ENCODE data around the gene KBTBD4.
"Not testable (repeated sequence)": the region's sequence is repeated elsewhere in the genome, so short reads cannot be mapped to it uniquely, and the experiment has no call there.

The KBTBD4 gene

GRCh38 chr11:47533690-47534151, 45.0 kb downstream of the KBTBD4 start:
- Mint-ChIP-seq H3K4me3 (no peak overlapping the region), H3K4me1 (peaks cover 46% of the 10 kb centered on the region), H3K36me3 (ENCODE audit: low read depth) (peaks cover 14% of the 10 kb centered on the region), H3K27ac (no peak overlapping the region), H3K9me3 (no peaks in the 10 kb centered on the region), H3K27me3 (no peaks in the 10 kb centered on the region)
- ATAC-seq (no peak), DNase-seq (no peak)

GRCh38 chr11:47532597-47533213, 46.1 kb downstream of the KBTBD4 start:
- peaks cover 46% of the 10 kb centered on the region for H3K4me1 Mint-ChIP-seq
- no peaks in the 10 kb centered on the region for H3K27me3 Mint-ChIP-seq
- no peaks in the 10 kb centered on the region for H3K9me3 Mint-ChIP-seq
- H3K4me3 Mint-ChIP-seq, result no peak overlapping the region
- peaks cover 16% of the 10 kb centered on the region for H3K36me3 Mint-ChIP-seq (ENCODE audit: low read depth)
- ATAC-seq, result no peak
- peak overlapping the region; percentile 15 for H3K27ac Mint-ChIP-seq
- DNase-seq, result no peak

GRCh38 chr11:47531666-47532065, 47.1 kb downstream of the KBTBD4 start:
- H3K27ac Mint-ChIP-seq, result no peak overlapping the region
- H3K4me1 Mint-ChIP-seq, result peaks cover 47% of the 10 kb centered on the region

GRCh38 chr11:47530721-47531120, 48.0 kb downstream of the KBTBD4 start:
- not testable (repeated sequence) for ATAC-seq, H3K27me3 Mint-ChIP-seq, H3K4me3 Mint-ChIP-seq, DNase-seq, H3K9me3 Mint-ChIP-seq, H3K27ac Mint-ChIP-seq
- Mint-ChIP-seq H3K4me1 (peaks cover 56% of the 10 kb centered on the region), H3K36me3 (ENCODE audit: low read depth) (peaks cover 20% of the 10 kb centered on the region)

More at GRCh38 chr11:47531666-47532065, 47.1 kb downstream of the KBTBD4 start:
- ATAC-seq (no peak), DNase-seq (no peak)
- H3K9me3 Mint-ChIP-seq, result no peaks in the 10 kb centered on the region
- H3K4me3 Mint-ChIP-seq, result no peak overlapping the region
- no peaks in the 10 kb centered on the region for H3K27me3 Mint-ChIP-seq
- H3K36me3 Mint-ChIP-seq (ENCODE audit: low read depth), result peaks cover 16% of the 10 kb centered on the region

- H3K4me3 Mint-ChIP-seq, result no peak overlapping the region
- H3K36me3 Mint-ChIP-seq (ENCODE audit: low read depth), result peaks cover 18% of the 10 kb centered on the region
- H3K4me1 Mint-ChIP-seq, result peaks cover 60% of the 10 kb centered on the region
- H3K27me3 Mint-ChIP-seq, result no peaks in the 10 kb centered on the region
- DNase-seq (no peak), ATAC-seq (no peak)
- no peak overlapping the region for H3K27ac Mint-ChIP-seq
- no peaks in the 10 kb centered on the region for H3K9me3 Mint-ChIP-seq
Observed at GRCh38 chr11:47529951-47530350, 48.8 kb downstream of the KBTBD4 start.

- Mint-ChIP-seq H3K4me1 (peaks cover 63% of the 10 kb centered on the region), H3K4me3 (no peak overlapping the region), H3K27me3 (no peaks in the 10 kb centered on the region), H3K9me3 (no peaks in the 10 kb centered on the region), H3K27ac (no peak overlapping the region), H3K36me3 (ENCODE audit: low read depth) (peaks cover 13% of the 10 kb centered on the region)
- ATAC-seq, result no peak
- no peak for DNase-seq
Observed at GRCh38 chr11:47527186-47527585, 51.6 kb downstream of the KBTBD4 start.

- ATAC-seq, H3K27me3 Mint-ChIP-seq, H3K4me3 Mint-ChIP-seq, DNase-seq, H3K9me3 Mint-ChIP-seq: not testable (repeated sequence)
- H3K27ac Mint-ChIP-seq, result peak overlapping the region; percentile 65
- peaks cover 64% of the 10 kb centered on the region for H3K4me1 Mint-ChIP-seq
- H3K36me3 Mint-ChIP-seq (ENCODE audit: low read depth), result peaks cover 12% of the 10 kb centered on the region
Observed at GRCh38 chr11:47526032-47526431, 52.7 kb downstream of the KBTBD4 start.

GRCh38 chr11:47524291-47524874, 54.4 kb downstream of the KBTBD4 start:
- peak overlapping the region; percentile 6 for H3K4me3 Mint-ChIP-seq
- peaks cover 68% of the 10 kb centered on the region for H3K4me1 Mint-ChIP-seq
- H3K36me3 Mint-ChIP-seq (ENCODE audit: low read depth), result peaks cover 18% of the 10 kb centered on the region
- ATAC-seq (peak; percentile 37), DNase-seq (no peak)
- H3K27ac Mint-ChIP-seq, result peak overlapping the region; percentile 63
- no peaks in the 10 kb centered on the region for H3K9me3 Mint-ChIP-seq
- H3K27me3 Mint-ChIP-seq, result no peaks in the 10 kb centered on the region

- Mint-ChIP-seq H3K36me3 (ENCODE audit: low read depth) (peaks cover 18% of the 10 kb centered on the region), H3K4me3 (peak overlapping the region; percentile 32), H3K27ac (peak overlapping the region; percentile 63), H3K9me3 (no peaks in the 10 kb centered on the region), H3K27me3 (no peaks in the 10 kb centered on the region), H3K4me1 (peaks cover 74% of the 10 kb centered on the region)
- peak; percentile 68 for ATAC-seq
- DNase-seq, result no peak
Observed at GRCh38 chr11:47523490-47524225, 55.1 kb downstream of the KBTBD4 start.
